Bronchial epithelial cell (primary cell): ENCODE data around the gene CPNE5. TPM values are rescaled to one million over a fixed set of nuclear protein-coding genes. Genes with fewer than 3 reads are reported as not detected.

Experiments used
- DNase-seq: peaks from one replicate; pipeline ENCODE4 v3.0.0-alpha.2; 2010; ENCODE audit warnings: low read depth
- FAIRE-seq: peaks from 2 replicates; lab custom pipeline; 2011; peaks lifted over from hg19 to GRCh38; lab: Jason Lieb, UNC
- H3K27me3 ChIP-seq: 2 replicates; pipeline ENCODE4 v1.5.1; 2011; ENCODE audit warnings: low read length; ENCODE audit not compliant: control insufficient read depth, insufficient read depth
- H3K36me3 ChIP-seq: 2 replicates; pipeline ENCODE4 v1.5.1; 2011; ENCODE audit warnings: low read length; ENCODE audit not compliant: control insufficient read depth, insufficient read depth
- H3K4me3 ChIP-seq: 2 replicates; pipeline ENCODE4 v1.5.1; 2011; ENCODE audit warnings: mild to moderate bottlenecking, low read depth, low read length, control low read depth
- CTCF ChIP-seq: IDR thresholded peaks from 2 replicates; pipeline ENCODE4 v1.5.1; 2011; ENCODE audit warnings: mild to moderate bottlenecking, moderate library complexity, low read length, control low read depth, inconsistent platforms; ENCODE audit not compliant: insufficient read depth, severe bottlenecking
- total RNA-seq: library from RNA; depleted of rRNA; stranded (reverse); fragments of >200 nt; gene quantifications from 2 replicates; pipeline ENCODE4 v1.2.1, GENCODE V29; 2014

CPNE5 gene
- total RNA-seq, 1 donor from 2014 or later: not detected

DNA sequence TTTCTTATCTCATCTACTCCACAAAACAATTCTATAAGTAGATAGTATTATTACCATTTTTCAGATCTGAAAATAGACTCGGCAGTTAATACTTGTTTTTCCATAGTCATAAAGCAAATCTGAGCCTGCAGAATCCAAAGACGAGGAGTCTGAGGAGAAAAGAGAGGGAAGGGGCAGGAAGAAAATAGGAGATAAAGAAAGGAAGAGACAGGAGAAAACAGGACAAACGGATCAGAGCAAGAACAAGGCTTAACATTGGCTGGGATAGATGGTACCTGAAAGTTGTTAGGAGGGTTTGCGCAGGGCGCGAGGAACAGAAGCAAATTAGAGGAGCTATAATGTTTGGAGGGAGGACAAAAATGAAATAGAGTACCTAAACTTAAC, 36.0 kb upstream of the CPNE5 start:
- DNase-seq (no peak), FAIRE-seq (no peak)
- H3K36me3 ChIP-seq: peaks cover 3% of the 10 kb centered on the region
- TF ChIP-seq CTCF: no peak
- H3K27me3 ChIP-seq: no peaks in the 10 kb centered on the region
- peak overlapping the region; percentile 78 for H3K4me3 ChIP-seq

DNA sequence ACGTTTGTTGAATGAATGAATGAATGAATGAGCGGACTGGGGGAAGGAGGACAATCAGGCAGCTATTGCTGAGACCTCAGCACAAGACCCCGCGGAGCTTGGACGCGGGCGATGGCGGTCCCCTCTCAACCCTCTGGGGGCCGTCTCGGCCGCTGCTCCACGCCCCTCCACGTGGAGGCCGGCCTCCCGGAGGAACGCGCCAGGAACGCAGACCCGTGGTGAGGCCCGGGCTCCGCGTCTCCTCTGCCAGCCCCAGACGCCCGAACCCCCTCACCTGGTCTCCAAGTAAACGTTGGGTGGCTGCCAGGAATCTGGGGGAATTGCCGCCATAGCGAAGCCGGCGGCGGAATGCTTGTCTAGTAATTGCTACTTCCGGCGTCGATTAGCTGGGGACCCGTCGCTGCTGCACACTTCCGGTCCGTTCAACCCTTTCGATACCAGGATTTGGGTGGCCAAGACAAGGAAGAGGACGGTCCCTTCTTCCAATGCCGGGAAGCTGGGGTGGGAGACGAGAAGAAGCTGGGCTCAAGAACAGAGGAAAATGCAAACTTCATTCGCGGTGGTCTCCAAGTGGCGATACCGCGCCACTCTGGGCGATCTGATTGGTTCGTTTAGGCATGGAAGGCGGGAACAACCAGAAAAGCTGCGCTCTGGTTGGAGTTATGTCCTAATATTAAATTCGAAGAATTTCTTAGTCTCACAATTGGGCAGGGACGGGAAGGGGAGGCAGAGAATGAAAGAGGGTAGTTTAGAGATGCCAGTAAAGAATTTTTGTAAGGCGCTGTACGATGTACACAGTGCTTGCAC, 35.4 kb upstream of the CPNE5 start, which contains the start of gene PPIL1:
Gene PPIL1, minus strand, starts transcription at position 361 of the 807 bp plus-strand sequence. Its CDS starts 31 bp downstream, at position 330.
- FAIRE-seq: no peak
- TF ChIP-seq CTCF: no peak
- no peaks in the 10 kb centered on the region for H3K27me3 ChIP-seq
- H3K4me3 ChIP-seq: peak within 1 kb of the TSS; percentile 78
- DNase-seq: peak; percentile 79
- peaks cover 5% of the 10 kb centered on the region for H3K36me3 ChIP-seq

DNA sequence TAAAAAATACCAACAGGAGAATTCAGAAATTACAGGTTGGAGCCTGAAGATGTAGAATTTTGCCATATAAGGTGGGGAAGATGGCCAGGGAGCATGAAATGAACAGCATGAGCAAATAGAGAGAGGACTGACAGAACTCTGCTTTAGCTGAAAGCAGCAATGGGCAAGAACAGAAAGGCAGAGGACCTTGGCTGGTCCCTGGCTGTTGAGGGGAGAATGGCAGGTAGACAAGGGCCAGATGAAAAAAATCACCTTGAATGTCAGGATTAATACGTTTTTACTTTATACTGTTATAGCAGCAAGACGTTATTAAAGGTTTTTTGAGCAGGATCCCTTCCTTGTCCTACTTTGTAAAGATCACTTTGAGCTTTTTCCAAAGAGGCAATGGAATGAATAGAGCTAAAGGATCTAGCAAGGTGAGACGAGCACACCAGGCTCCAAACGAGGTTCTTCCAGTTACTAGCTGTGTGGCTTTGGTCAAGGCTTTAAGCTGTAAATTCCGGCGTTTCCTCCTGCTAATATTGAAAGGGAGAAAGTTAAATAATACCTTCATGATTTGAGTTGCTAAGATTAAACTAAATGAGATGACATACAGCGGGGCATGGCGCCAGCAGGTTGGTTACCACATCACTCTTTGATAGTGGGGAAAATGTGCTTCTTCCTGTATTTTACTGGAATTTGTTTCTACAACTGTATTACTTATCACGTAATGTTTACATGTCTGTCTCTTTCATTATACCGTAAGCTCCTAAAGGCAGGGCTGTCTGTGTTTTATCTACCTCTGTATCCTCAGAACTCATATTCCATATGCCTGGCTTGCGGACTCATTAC, 34.6 kb upstream of the CPNE5 start:
- H3K36me3 ChIP-seq: peaks cover 5% of the 10 kb centered on the region
- FAIRE-seq (no peak), DNase-seq (peak; percentile 31)
- no peaks in the 10 kb centered on the region for H3K27me3 ChIP-seq
- TF ChIP-seq CTCF: peak; percentile 44
- H3K4me3 ChIP-seq: peak overlapping the region; percentile 78

DNA sequence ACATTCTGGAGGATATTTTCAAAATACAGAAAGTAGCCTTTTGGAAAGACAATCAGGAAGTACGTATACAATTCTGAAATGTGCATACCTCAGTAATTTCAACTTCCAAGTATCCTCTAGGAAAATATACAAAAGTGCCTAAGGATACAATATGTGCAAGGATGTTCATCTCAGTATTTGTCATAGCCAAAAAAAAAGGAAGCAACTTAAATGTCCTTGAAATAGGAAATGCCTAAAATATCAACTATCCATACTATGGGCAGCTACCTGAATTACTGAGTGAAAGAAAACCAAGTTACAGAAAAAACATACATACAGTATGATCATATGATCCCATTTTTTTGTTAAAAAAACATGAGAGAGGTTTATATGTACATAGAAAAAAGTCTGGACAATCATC, 33.9 kb upstream of the CPNE5 start:
- H3K36me3 ChIP-seq: peaks cover 5% of the 10 kb centered on the region
- DNase-seq (no peak), FAIRE-seq (no peak)
- no peaks in the 10 kb centered on the region for H3K27me3 ChIP-seq
- H3K4me3 ChIP-seq: no peak overlapping the region
- no peak for TF ChIP-seq CTCF

DNA sequence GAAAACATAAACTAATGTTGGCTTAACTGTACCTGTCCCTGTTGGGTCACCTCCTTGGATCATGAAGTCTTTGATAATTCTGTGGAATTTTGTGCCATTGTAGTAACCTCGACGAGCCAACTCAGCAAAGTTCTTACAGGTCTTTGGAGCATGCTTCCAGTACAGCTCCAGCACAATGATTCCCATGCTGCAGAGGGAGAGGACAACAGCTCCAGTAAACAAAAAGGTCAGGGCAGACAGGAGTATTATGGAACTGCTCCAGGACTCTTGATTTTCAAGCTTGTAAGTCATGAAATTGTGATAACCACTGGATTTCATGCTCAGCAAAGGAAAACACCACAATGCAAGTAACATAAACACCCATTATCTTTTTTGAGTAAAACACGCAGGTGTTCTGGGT, 32.4 kb upstream of the CPNE5 start:
- Histone ChIP-seq H3K4me3 (no peak overlapping the region), H3K36me3 (peaks cover 5% of the 10 kb centered on the region), H3K27me3 (no peaks in the 10 kb centered on the region)
- DNase-seq (no peak), FAIRE-seq (no peak)
- no peak for TF ChIP-seq CTCF
